MM.1S (cell line): ENCODE measurements around the gene MBTD1.

Experiments used
- DNase-seq: peaks from one replicate; pipeline ENCODE4 v3.0.0-alpha.2; 2015
- H2AFZ ChIP-seq: fragments of 300-600 bp; sonication (generic); 2 replicates; pipeline ENCODE4 v1.6.0; 2016; ENCODE audit warnings: antibody characterized with exemption, low read length
- H3F3A ChIP-seq: fragments of 300-600 bp; sonication (generic); 2 replicates; pipeline ENCODE4 v1.6.1; 2016; ENCODE audit warnings: mild to moderate bottlenecking, antibody characterized with exemption, low read length, moderate library complexity, mixed read lengths; ENCODE audit not compliant: insufficient read depth
- H3K27ac ChIP-seq: fragments of 300-600 bp; sonication (generic); 2 replicates; pipeline ENCODE4 v1.5.1; 2016; ENCODE audit warnings: mild to moderate bottlenecking, low read length
- H3K27me3 ChIP-seq: fragments of 300-600 bp; sonication (generic); replicated peaks from 2 replicates; pipeline ENCODE4 v1.6.0; 2016; ENCODE audit warnings: low read length; ENCODE audit not compliant: insufficient read depth
- H3K36me3 ChIP-seq: fragments of 300-600 bp; sonication (generic); replicated peaks from 2 replicates; pipeline ENCODE4 v1.6.1; 2016; ENCODE audit warnings: mild to moderate bottlenecking, low read length, mixed read lengths; ENCODE audit not compliant: insufficient read depth
- H3K4me1 ChIP-seq: fragments of 300-600 bp; sonication (generic); 2 replicates; pipeline ENCODE4 v1.6.1; 2016; ENCODE audit warnings: low read length, mixed read lengths
- H3K4me2 ChIP-seq: fragments of 300-600 bp; sonication (generic); 2 replicates; pipeline ENCODE4 v1.6.0; 2016; ENCODE audit warnings: low read depth, low read length
- H3K4me3 ChIP-seq: fragments of 300-600 bp; sonication (generic); 2 replicates; pipeline ENCODE4 v1.5.1; 2016; ENCODE audit warnings: low read length, mixed read lengths
- H3K79me2 ChIP-seq: fragments of 300-600 bp; sonication (generic); 2 replicates; pipeline ENCODE4 v1.6.1; 2016; ENCODE audit warnings: mixed run types, low read length, mixed read lengths
- H3K9ac ChIP-seq: fragments of 300-600 bp; sonication (generic); 2 replicates; pipeline ENCODE4 v1.6.1; 2016; ENCODE audit warnings: low read length, mixed read lengths
- H3K9me2 ChIP-seq: fragments of 300-600 bp; sonication (generic); replicated peaks from 2 replicates; pipeline ENCODE4 v1.6.1; 2016; ENCODE audit warnings: mild to moderate bottlenecking, low read length, mixed read lengths; ENCODE audit not compliant: insufficient read depth
- H3K9me3 ChIP-seq: fragments of 300-600 bp; sonication (generic); replicated peaks from 2 replicates; pipeline ENCODE4 v1.6.1; 2016; ENCODE audit warnings: mild to moderate bottlenecking, low read length, mixed read lengths; ENCODE audit not compliant: insufficient read depth
- H4K20me1 ChIP-seq: fragments of 300-600 bp; sonication (generic); 2 replicates; pipeline ENCODE4 v1.6.1; 2016; ENCODE audit warnings: mild to moderate bottlenecking, low read length, moderate library complexity, mixed read lengths; ENCODE audit not compliant: insufficient read depth
- CTCF ChIP-seq: fragments of 300-600 bp; sonication (generic); IDR thresholded peaks from 2 replicates; pipeline ENCODE4 v1.5.1; 2016; ENCODE audit warnings: antibody characterized with exemption, low read length, mixed read lengths
- EZH2 ChIP-seq: fragments of 300-600 bp; sonication (generic); optimal IDR thresholded peaks from 2 replicates; pipeline ENCODE3; 2017; ENCODE audit warnings: low read depth, mild to moderate bottlenecking, antibody characterized with exemption, low read length, mixed read lengths
- EZH2phosphoT487 ChIP-seq: fragments of 300-600 bp; sonication (generic); IDR thresholded peaks from 2 replicates; pipeline ENCODE4 v1.6.1; 2018; ENCODE audit warnings: antibody characterized with exemption, low read length

The MBTD1 gene

GRCh38 chr17:51203838-51204237, 56.0 kb downstream of the MBTD1 start:
- Histone ChIP-seq H4K20me1 (no peaks in the 10 kb centered on the region), H3K4me2 (no peak overlapping the region), H3K9me2 (no peaks in the 10 kb centered on the region), H3K27me3 (no peaks in the 10 kb centered on the region), H3K4me3 (no peak overlapping the region), H3K9me3 (no peaks in the 10 kb centered on the region), H3K4me1 (no peaks in the 10 kb centered on the region), H3K27ac (no peak overlapping the region), H3K79me2 (no peaks in the 10 kb centered on the region), H3K9ac (no peak overlapping the region), H3K36me3 (no peaks in the 10 kb centered on the region; the same call in 1 of the 2 replicates), H3F3A (no peaks in the 10 kb centered on the region), H2AFZ (no peak overlapping the region)
- no peak for TF ChIP-seq CTCF
- TF ChIP-seq EZH2: no peak
- no peak for TF ChIP-seq EZH2phosphoT487
- no peak for DNase-seq

- Histone ChIP-seq H3K4me2 (no peak overlapping the region), H3K4me3 (no peak overlapping the region), H3K36me3 (no peaks in the 10 kb centered on the region; the same call in 1 of the 2 replicates), H3K9ac (no peak overlapping the region), H4K20me1 (no peaks in the 10 kb centered on the region), H3K9me2 (no peaks in the 10 kb centered on the region), H3K4me1 (no peaks in the 10 kb centered on the region), H3K79me2 (no peaks in the 10 kb centered on the region), H3K9me3 (no peaks in the 10 kb centered on the region), H3K27ac (no peak overlapping the region), H2AFZ (no peak overlapping the region), H3K27me3 (no peaks in the 10 kb centered on the region), H3F3A (no peaks in the 10 kb centered on the region)
- no peak for DNase-seq
- no peak for TF ChIP-seq CTCF
- TF ChIP-seq EZH2: no peak
- no peak for TF ChIP-seq EZH2phosphoT487
Observed at GRCh38 chr17:51200846-51201245, 59.0 kb downstream of the MBTD1 start.

- H3K27me3 ChIP-seq: no peaks in the 10 kb centered on the region
Observed at GRCh38 chr17:51200295-51200694, 59.6 kb downstream of the MBTD1 start.

More at GRCh38 chr17:51200295-51200694, 59.6 kb downstream of the MBTD1 start:
- no peak overlapping the region for H3K27ac ChIP-seq
- TF ChIP-seq EZH2: no peak
- no peak for TF ChIP-seq EZH2phosphoT487
- no peak for TF ChIP-seq CTCF
- no peaks in the 10 kb centered on the region for H3K9me2 ChIP-seq
- H3K79me2 ChIP-seq: no peaks in the 10 kb centered on the region
- H2AFZ ChIP-seq: no peak overlapping the region
- no peak overlapping the region for H3K4me2 ChIP-seq
- H3K36me3 ChIP-seq: no peaks in the 10 kb centered on the region; the same call in 1 of the 2 replicates
- H3F3A ChIP-seq: no peaks in the 10 kb centered on the region
- no peaks in the 10 kb centered on the region for H4K20me1 ChIP-seq
- DNase-seq: no peak
- no peak overlapping the region for H3K9ac ChIP-seq
- H3K4me3 ChIP-seq: no peak overlapping the region
- no peaks in the 10 kb centered on the region for H3K4me1 ChIP-seq
- H3K9me3 ChIP-seq: no peaks in the 10 kb centered on the region
